OCI-LY3 (cell line): Measurements from ENCODE around the gene RTF1.

ENCODE experiments used
- EZH2phosphoT487 ChIP-seq: fragments of 200-600 bp; shearing (Covaris generic); IDR thresholded peaks from 2 replicates; pipeline ENCODE4 v1.6.1; 2018; ENCODE audit warnings: antibody characterized with exemption, mixed run types, low read depth
- TF ChIP-seq, protein P1 (sequence below): fragments of 200-600, 300-600 bp; sonication (generic); IDR thresholded peaks from 2 replicates; pipeline ENCODE4 v1.5.1; 2014; ENCODE audit warnings: antibody characterized with exemption, low read length, low read depth

DNA sequence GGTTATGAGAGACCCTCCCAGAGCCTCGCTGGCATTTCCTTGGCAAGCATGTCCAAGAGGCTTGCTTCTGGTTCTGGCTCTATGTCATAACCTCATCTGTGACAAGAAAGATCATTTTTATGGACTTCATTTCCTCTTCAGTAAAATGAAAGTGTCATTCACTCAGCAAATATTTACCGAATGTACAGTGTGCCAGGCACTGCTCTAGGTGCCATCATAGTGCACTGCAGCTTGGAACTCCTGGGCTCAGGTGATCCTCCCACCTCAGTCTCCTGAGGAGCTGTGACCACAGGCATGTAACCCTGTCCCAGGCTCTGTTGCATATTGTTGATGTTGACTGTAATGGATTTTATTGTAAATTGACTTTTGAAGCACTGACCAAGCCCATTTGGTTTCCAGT lies 58.0 kb downstream of the RTF1 start:
- TF ChIP-seq EZH2phosphoT487 = no peak
- TF ChIP-seq, protein P1, sequence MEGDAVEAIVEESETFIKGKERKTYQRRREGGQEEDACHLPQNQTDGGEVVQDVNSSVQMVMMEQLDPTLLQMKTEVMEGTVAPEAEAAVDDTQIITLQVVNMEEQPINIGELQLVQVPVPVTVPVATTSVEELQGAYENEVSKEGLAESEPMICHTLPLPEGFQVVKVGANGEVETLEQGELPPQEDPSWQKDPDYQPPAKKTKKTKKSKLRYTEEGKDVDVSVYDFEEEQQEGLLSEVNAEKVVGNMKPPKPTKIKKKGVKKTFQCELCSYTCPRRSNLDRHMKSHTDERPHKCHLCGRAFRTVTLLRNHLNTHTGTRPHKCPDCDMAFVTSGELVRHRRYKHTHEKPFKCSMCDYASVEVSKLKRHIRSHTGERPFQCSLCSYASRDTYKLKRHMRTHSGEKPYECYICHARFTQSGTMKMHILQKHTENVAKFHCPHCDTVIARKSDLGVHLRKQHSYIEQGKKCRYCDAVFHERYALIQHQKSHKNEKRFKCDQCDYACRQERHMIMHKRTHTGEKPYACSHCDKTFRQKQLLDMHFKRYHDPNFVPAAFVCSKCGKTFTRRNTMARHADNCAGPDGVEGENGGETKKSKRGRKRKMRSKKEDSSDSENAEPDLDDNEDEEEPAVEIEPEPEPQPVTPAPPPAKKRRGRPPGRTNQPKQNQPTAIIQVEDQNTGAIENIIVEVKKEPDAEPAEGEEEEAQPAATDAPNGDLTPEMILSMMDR = no peak
